ENCODE measurements around the gene EPN1. TPM values are rescaled to one million over a fixed set of nuclear protein-coding genes. Genes with fewer than 3 reads are reported as not detected.

Gene EPN1
- polyA plus RNA-seq, 6 donors from 2014 or later = 1.0 to 28.9 (median 13.8) TPM

- Mint-ChIP-seq H3K4me3 (peak overlapping the region in 1 of 8 donors; percentile 69), H3K9me3 (no peaks in the 10 kb centered on the region), H3K36me3 (peaks cover 0 to 4% of the 10 kb centered on the region in 2 donors), H3K27ac (peak overlapping the region in 1 of 6 donors; percentile 85), H3K27me3 (no peaks in the 10 kb centered on the region), H3K4me1 (peaks cover 25 to 55% (median 34%) of the 10 kb centered on the region in 3 donors)
- DNase-seq = no peak
- ATAC-seq (ENCODE audit: low read depth in 2 of 2) = no peak
Measured at GRCh38 chr19:55670280-55671053, 4.6 kb upstream of the EPN1 start.

DNA sequence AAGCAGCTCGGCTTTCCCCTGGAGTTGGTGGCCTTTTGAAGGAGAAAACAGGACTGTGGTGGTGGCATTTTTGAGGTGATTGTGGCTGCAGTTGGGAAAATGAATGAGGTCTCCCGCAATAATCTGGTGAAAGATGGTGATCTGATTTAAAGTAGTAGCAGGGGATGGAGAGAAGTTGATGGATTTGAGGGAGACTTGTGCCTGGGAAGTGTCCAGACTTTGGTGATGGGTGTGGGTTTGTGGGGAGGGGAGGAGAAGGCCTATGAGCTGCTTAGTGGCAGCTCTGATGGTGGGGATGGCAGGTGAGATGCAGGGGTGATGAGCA is 4.0 kb upstream of the EPN1 start:
- H3K27me3 Mint-ChIP-seq = no peaks in the 10 kb centered on the region
- H3K9me3 Mint-ChIP-seq = no peaks in the 10 kb centered on the region
- H3K27ac Mint-ChIP-seq = peak overlapping the region in 3 of 6 donors; percentile 36 to 87 (median 82)
- peaks cover 29 to 57% (median 39%) of the 10 kb centered on the region in 3 donors for H3K4me1 Mint-ChIP-seq
- peaks cover 0 to 8% of the 10 kb centered on the region in 2 donors for H3K36me3 Mint-ChIP-seq
- peak overlapping the region in 1 of 8 donors; percentile 69 for H3K4me3 Mint-ChIP-seq
- ATAC-seq (ENCODE audit: low read depth in 2 of 2) = no peak
- no peak for DNase-seq

GRCh38 chr19:55672418-55672817 is 2.6 kb upstream of the EPN1 start:
- Mint-ChIP-seq H3K27ac (peak overlapping the region in 5 of 6 donors; percentile 27 to 96 (median 63)), H3K36me3 (peaks cover 0 to 15% of the 10 kb centered on the region in 2 donors), H3K27me3 (no peaks in the 10 kb centered on the region), H3K9me3 (no peaks in the 10 kb centered on the region), H3K4me3 (peak overlapping the region in 1 of 8 donors; percentile 76), H3K4me1 (peaks cover 36 to 67% (median 52%) of the 10 kb centered on the region in 3 donors)
- DNase-seq = no peak
- ATAC-seq (ENCODE audit: low read depth in 2 of 2) = no peak

DNA sequence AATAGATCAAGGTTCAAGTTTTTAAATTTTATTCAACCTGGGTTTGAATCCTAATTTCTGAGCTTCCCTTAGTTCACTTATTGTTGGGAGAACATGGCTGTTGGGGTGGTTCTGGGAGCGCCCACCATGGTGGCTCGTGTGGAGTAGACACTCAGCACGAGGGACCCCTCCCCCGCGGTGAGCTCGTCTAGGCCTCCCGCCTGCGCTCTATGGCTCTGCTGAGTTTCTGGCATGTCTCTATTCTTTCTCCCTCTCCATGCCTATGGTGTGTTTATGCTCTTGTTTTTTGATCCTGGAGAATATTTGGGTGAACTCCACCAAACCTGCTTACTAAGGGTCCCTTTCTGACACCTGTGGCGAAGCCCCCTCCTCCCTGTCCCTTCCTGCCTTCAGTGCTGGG is 1.6 kb upstream of the EPN1 start:
- no peak for DNase-seq
- H3K27ac Mint-ChIP-seq = peak overlapping the region; percentile 86 to 96 (median 88)
- no peak for ATAC-seq (ENCODE audit: low read depth in 2 of 2)
- H3K9me3 Mint-ChIP-seq = no peaks in the 10 kb centered on the region
- peaks cover 47 to 70% (median 63%) of the 10 kb centered on the region in 3 donors for H3K4me1 Mint-ChIP-seq
- H3K4me3 Mint-ChIP-seq = peak overlapping the region in 5 of 8 donors; percentile 34 to 83 (median 47)
- peaks cover 3 to 15% of the 10 kb centered on the region in 2 donors for H3K36me3 Mint-ChIP-seq
- H3K27me3 Mint-ChIP-seq = no peaks in the 10 kb centered on the region

GRCh38 chr19:55673889-55674288 is 1.1 kb upstream of the EPN1 start:
- ATAC-seq (ENCODE audit: low read depth in 2 of 2) (no peak), DNase-seq (no peak)
- H3K4me1 Mint-ChIP-seq = peaks cover 51 to 74% (median 67%) of the 10 kb centered on the region in 3 donors
- H3K36me3 Mint-ChIP-seq = peaks cover 3 to 15% of the 10 kb centered on the region in 2 donors
- H3K27me3 Mint-ChIP-seq = no peaks in the 10 kb centered on the region
- H3K27ac Mint-ChIP-seq = peak overlapping the region; percentile 86 to 96 (median 88)
- no peaks in the 10 kb centered on the region for H3K9me3 Mint-ChIP-seq
- H3K4me3 Mint-ChIP-seq = peak overlapping the region in 4 of 8 donors; percentile 34 to 83 (median 63)

- H3K27me3 Mint-ChIP-seq = no peaks in the 10 kb centered on the region
- peak overlapping the region; percentile 52 to 99 (median 73) for H3K4me3 Mint-ChIP-seq
- DNase-seq = no peak
- peaks cover 55 to 74% (median 73%) of the 10 kb centered on the region in 3 donors for H3K4me1 Mint-ChIP-seq
- H3K36me3 Mint-ChIP-seq = peaks cover 3 to 15% of the 10 kb centered on the region in 2 donors
- no peaks in the 10 kb centered on the region for H3K9me3 Mint-ChIP-seq
- ATAC-seq (ENCODE audit: low read depth in 2 of 2) = no peak
- H3K27ac Mint-ChIP-seq = peak overlapping the region in 5 of 6 donors; percentile 85 to 98 (median 96)
Measured at GRCh38 chr19:55674459-55674840, 576 bp upstream of the EPN1 start.

- Mint-ChIP-seq H3K4me1 (peaks cover 57 to 83% (median 77%) of the 10 kb centered on the region in 3 donors), H3K36me3 (peaks cover 3 to 19% of the 10 kb centered on the region in 2 donors), H3K27me3 (no peaks in the 10 kb centered on the region), H3K4me3 (peak overlapping the region; percentile 95 to 100 (median 96)), H3K9me3 (no peaks in the 10 kb centered on the region), H3K27ac (peak overlapping the region; percentile 85 to 99 (median 96))
- ATAC-seq (ENCODE audit: low read depth in 2 of 2) = no peak
- no peak for DNase-seq
Measured at GRCh38 chr19:55675661-55676354, 782 bp downstream of the EPN1 start.

DNA sequence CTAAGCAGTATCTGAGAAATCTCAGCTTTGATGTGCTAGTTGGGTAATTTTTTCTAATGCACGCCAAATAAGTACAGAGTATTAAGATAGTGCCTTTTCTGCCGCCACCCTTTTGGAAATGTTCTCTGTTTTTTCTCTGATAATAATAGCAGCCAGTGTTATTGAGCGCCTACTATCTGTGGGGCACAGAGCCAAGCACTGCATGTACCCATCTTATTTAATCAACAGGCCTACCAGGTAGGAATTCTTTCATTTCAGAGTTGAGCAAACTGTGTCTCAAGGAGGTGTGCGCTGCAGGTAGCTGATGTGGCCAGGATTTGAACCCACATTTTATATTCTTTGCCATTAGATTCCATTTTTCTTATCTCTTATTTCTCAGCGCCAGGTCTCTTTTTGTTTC is 1.4 kb downstream of the EPN1 start:
- no peaks in the 10 kb centered on the region for H3K27me3 Mint-ChIP-seq
- peak overlapping the region; percentile 35 to 100 (median 95) for H3K4me3 Mint-ChIP-seq
- no peaks in the 10 kb centered on the region for H3K9me3 Mint-ChIP-seq
- peaks cover 3 to 22% of the 10 kb centered on the region in 2 donors for H3K36me3 Mint-ChIP-seq
- peak overlapping the region in 5 of 6 donors; percentile 31 to 97 (median 91) for H3K27ac Mint-ChIP-seq
- H3K4me1 Mint-ChIP-seq = peaks cover 52 to 79% (median 71%) of the 10 kb centered on the region in 3 donors
- no peak for ATAC-seq (ENCODE audit: low read depth in 2 of 2)
- no peak for DNase-seq

GRCh38 chr19:55676889-55677505 is 2.0 kb downstream of the EPN1 start:
- DNase-seq = no peak
- Mint-ChIP-seq H3K27me3 (no peaks in the 10 kb centered on the region), H3K9me3 (no peaks in the 10 kb centered on the region), H3K27ac (peak overlapping the region; percentile 53 to 98 (median 96)), H3K36me3 (peaks cover 3 to 22% of the 10 kb centered on the region in 2 donors), H3K4me3 (peak overlapping the region; percentile 88 to 100 (median 95)), H3K4me1 (peaks cover 49 to 75% (median 66%) of the 10 kb centered on the region in 3 donors)
- no peak for ATAC-seq (ENCODE audit: low read depth in 2 of 2)

- Mint-ChIP-seq H3K27me3 (no peaks in the 10 kb centered on the region), H3K36me3 (peaks cover 3 to 22% of the 10 kb centered on the region in 2 donors), H3K9me3 (no peaks in the 10 kb centered on the region), H3K4me1 (peaks cover 52 to 71% (median 64%) of the 10 kb centered on the region in 3 donors), H3K4me3 (peak overlapping the region; percentile 83 to 99 (median 95)), H3K27ac (peak overlapping the region; percentile 96 to 99 (median 97))
- DNase-seq (no peak), ATAC-seq (ENCODE audit: low read depth in 2 of 2) (no peak)
Measured at GRCh38 chr19:55677572-55678028, 2.6 kb downstream of the EPN1 start.

DNA sequence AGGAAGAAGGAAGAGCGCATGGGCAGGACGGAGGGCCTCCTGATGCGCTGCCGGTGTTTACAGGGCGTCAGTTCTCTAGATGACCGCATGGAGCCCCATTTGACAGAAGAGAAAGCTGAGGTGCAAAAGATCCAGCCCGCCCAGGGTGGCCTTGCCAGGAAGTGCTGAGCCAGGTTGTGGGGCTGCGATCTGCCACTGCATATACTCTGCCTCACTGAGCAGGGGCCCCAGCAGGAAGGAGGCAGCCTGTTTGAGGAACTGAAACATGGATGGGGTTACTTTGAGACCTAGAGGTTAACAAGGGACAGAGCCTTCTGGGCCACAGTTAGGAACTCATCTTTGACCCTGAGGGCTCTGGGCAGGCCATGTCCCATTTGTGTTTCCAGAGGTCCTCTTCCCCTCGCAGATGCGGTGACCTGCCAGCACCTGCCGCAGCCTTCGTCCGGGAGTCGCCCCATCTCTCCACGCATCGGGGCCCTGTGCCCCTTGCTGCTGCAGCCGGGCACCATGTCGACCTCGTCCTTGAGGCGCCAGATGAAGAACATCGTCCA is 3.2 kb downstream of the EPN1 start:
- Mint-ChIP-seq H3K9me3 (no peaks in the 10 kb centered on the region), H3K4me1 (peaks cover 52 to 70% (median 63%) of the 10 kb centered on the region in 3 donors), H3K27me3 (no peaks in the 10 kb centered on the region), H3K4me3 (peak overlapping the region; percentile 83 to 99 (median 95)), H3K27ac (peak overlapping the region; percentile 96 to 99 (median 97)), H3K36me3 (peaks cover 3 to 22% of the 10 kb centered on the region in 2 donors)
- ATAC-seq (ENCODE audit: low read depth in 2 of 2) = peak; percentile 85 to 88
- peak; percentile 90 for DNase-seq

- ATAC-seq (ENCODE audit: low read depth in 2 of 2) (no peak), DNase-seq (no peak)
- Mint-ChIP-seq H3K27ac (peak overlapping the region in 5 of 6 donors; percentile 79 to 97 (median 96)), H3K4me1 (peaks cover 48 to 66% (median 66%) of the 10 kb centered on the region in 3 donors), H3K36me3 (peaks cover 8 to 22% of the 10 kb centered on the region in 2 donors), H3K9me3 (no peaks in the 10 kb centered on the region), H3K4me3 (peak overlapping the region in 6 of 8 donors; percentile 19 to 95 (median 56)), H3K27me3 (no peaks in the 10 kb centered on the region)
Measured at GRCh38 chr19:55679343-55680257, 4.6 kb downstream of the EPN1 start.

Data from naive B cell (primary cell).